GM13977 (cell line): ENCODE data around the gene CNTNAP5.

ENCODE experiments used
- DNase-seq: peaks from one replicate; pipeline ENCODE4 v3.0.0; 2012; ENCODE audit warnings: low spot score
- CTCF ChIP-seq: IDR thresholded peaks from 2 replicates; pipeline ENCODE4 v1.5.1; 2012; ENCODE audit warnings: mild to moderate bottlenecking, control low read depth; ENCODE audit not compliant: insufficient read depth; ENCODE audit errors: extremely low read depth, missing control alignments
- in situ Hi-C: fragments of 300-500 bp; cut with MboI; formaldehyde crosslinking; loops from one replicate; pipeline ENCODE4 v1.12.0; 2022; ENCODE audit warnings: low sequenced_read_pairs, low pct_unique_long_range_greater_than_20kb, mixed read lengths, inconsistent platforms; ENCODE audit not compliant: unreplicated experiment

CNTNAP5 gene

GRCh38 chr2:124585277-124585676 lies 560.2 kb downstream of the CNTNAP5 start:
- in situ Hi-C loops: no loop called here

GRCh38 chr2:124586210-124586609 lies 561.1 kb downstream of the CNTNAP5 start:
- in situ Hi-C loops: no loop called here
- TF ChIP-seq CTCF: no peak
- no peak for DNase-seq

More at GRCh38 chr2:124585277-124585676, 560.2 kb downstream of the CNTNAP5 start:
- DNase-seq: no peak
- TF ChIP-seq CTCF: no peak

GRCh38 chr2:124586835-124587234 lies 561.7 kb downstream of the CNTNAP5 start:
- TF ChIP-seq CTCF: no peak
- no peak for DNase-seq
- in situ Hi-C loops: no loop called here

- no peak for DNase-seq
- in situ Hi-C loops: no loop called here
These were observed 564.9 kb downstream of the CNTNAP5 start for GRCh38 chr2:124589971-124590370.

GRCh38 chr2:124602759-124603158 lies 577.7 kb downstream of the CNTNAP5 start:
- in situ Hi-C loops: no loop called here
- TF ChIP-seq CTCF: no peak
- DNase-seq: no peak

More at GRCh38 chr2:124589971-124590370, 564.9 kb downstream of the CNTNAP5 start:
- TF ChIP-seq CTCF: no peak

- in situ Hi-C loops: no loop called here
- no peak for TF ChIP-seq CTCF
- no peak for DNase-seq
These were observed 579.9 kb downstream of the CNTNAP5 start for GRCh38 chr2:124604940-124605339.

- no peak for DNase-seq
- in situ Hi-C loops: no loop called here
- TF ChIP-seq CTCF: no peak
These were observed 582.6 kb downstream of the CNTNAP5 start for GRCh38 chr2:124607679-124608078.
